SK-N-SH treated with all-trans-retinoic acid at 6 μM for 48 hours (cell line): Measurements from ENCODE around the gene ANKRD11.
"Not testable (repeated sequence)": the region's sequence is repeated elsewhere in the genome, so short reads cannot be mapped to it uniquely, and the experiment has no call there.

Experiments used
- ARNTL ChIP-seq: fragments of 450-650 bp; formaldehyde crosslinking; IDR thresholded peaks from 2 replicates; pipeline ENCODE4 v1.5.0; 2020; ENCODE audit warnings: low read depth, mild to moderate bottlenecking, moderate library complexity, borderline replicate concordance
- PATZ1 ChIP-seq: fragments of 250-450 bp; sonication (Bioruptor Pico); IDR thresholded peaks from 2 replicates; pipeline ENCODE4 v1.8.0; 2020; ENCODE audit warnings: mild to moderate bottlenecking, moderate library complexity, borderline replicate concordance
- RARB ChIP-seq: fragments of 250-450 bp; sonication (Bioruptor Pico); IDR thresholded peaks from 2 replicates; pipeline ENCODE4 v1.8.0; 2021; ENCODE audit warnings: mild to moderate bottlenecking, moderate library complexity
- SNAI2 ChIP-seq: fragments of 250-450 bp; sonication (Bioruptor Pico); IDR thresholded peaks from 2 replicates; pipeline ENCODE4 v1.5.0; 2020; ENCODE audit warnings: mild to moderate bottlenecking, moderate library complexity

- TF ChIP-seq ARNTL; RARB (CRISPR knock-in tag); PATZ1 (CRISPR knock-in tag); SNAI2: not testable (repeated sequence)
Observed at GRCh38 chr16:89362540-89363223, 127.7 kb downstream of the ANKRD11 start.
